ENCODE data around the gene PURB. TPM values are rescaled to one million over a fixed set of nuclear protein-coding genes. Genes with fewer than 3 reads are reported as not detected.
"Not testable (repeated sequence)": the region's sequence is repeated elsewhere in the genome, so short reads cannot be mapped to it uniquely, and the experiment has no call there.

PURB gene
- total RNA-seq, 1 donor from 2014 or later: 19.2 TPM

GRCh38 chr7:44867073-44867995 is 18.0 kb downstream of the PURB start:
- TF ChIP-seq POLR2AphosphoS5 (IDR thresholded peaks at IDR 0.05; ENCODE audit: insufficient read depth in 1 of 2, low read depth in 1 of 2) (peak in 1 of 2 donors; percentile 82), CTCF (IDR thresholded peaks at IDR 0.05) (no peak), POLR2A (IDR thresholded peaks at IDR 0.05) (no peak)
- Histone ChIP-seq H3K27me3 (no peaks in the 10 kb centered on the region), H3K36me3 (no peaks in the 10 kb centered on the region), H3K9me3 (no peaks in the 10 kb centered on the region), H3K4me1 (no peaks in the 10 kb centered on the region), H3K27ac (peak overlapping the region; percentile 34), H3K4me3 (no peak overlapping the region)
- intact Hi-C loops (cut with DNase I): no loop called here
- no peak for DNase-seq (ENCODE audit: extremely low spot score in 2 of 2)

- H3K27ac ChIP-seq; intact Hi-C loops (cut with DNase I); H3K4me3 ChIP-seq; H3K36me3 ChIP-seq; DNase-seq (ENCODE audit: extremely low spot score in 2 of 2); H3K4me1 ChIP-seq; H3K9me3 ChIP-seq; H3K27me3 ChIP-seq: not testable (repeated sequence)
Observed at GRCh38 chr7:44861949-44862348, 23.4 kb downstream of the PURB start.

- Histone ChIP-seq H3K36me3 (no peaks in the 10 kb centered on the region), H3K27me3 (no peaks in the 10 kb centered on the region), H3K9me3 (no peaks in the 10 kb centered on the region), H3K4me3 (no peak overlapping the region), H3K4me1 (no peaks in the 10 kb centered on the region), H3K27ac (no peak overlapping the region)
- intact Hi-C loops (cut with DNase I): loop anchor here (5.0 to 10.0 kb wide), 2 partner anchors 64 to 277 kb away; no protein-coding TSS in a partner anchor
- TF ChIP-seq POLR2AphosphoS5 (IDR thresholded peaks at IDR 0.05; ENCODE audit: insufficient read depth in 1 of 2, low read depth in 1 of 2): no peak
- no peak for TF ChIP-seq POLR2A (IDR thresholded peaks at IDR 0.05)
- no peak for TF ChIP-seq CTCF (IDR thresholded peaks at IDR 0.05)
- DNase-seq (ENCODE audit: extremely low spot score in 2 of 2): no peak
Observed at GRCh38 chr7:44858161-44858560, 27.2 kb downstream of the PURB start.

GRCh38 chr7:44854644-44855364 is 30.5 kb downstream of the PURB start:
- Histone ChIP-seq H3K27ac (no peak overlapping the region), H3K4me1 (no peaks in the 10 kb centered on the region), H3K36me3 (no peaks in the 10 kb centered on the region), H3K27me3 (no peaks in the 10 kb centered on the region), H3K4me3 (no peak overlapping the region), H3K9me3 (no peaks in the 10 kb centered on the region)
- TF ChIP-seq POLR2A (IDR thresholded peaks at IDR 0.05) (no peak), CTCF (IDR thresholded peaks at IDR 0.05) (no peak), POLR2AphosphoS5 (IDR thresholded peaks at IDR 0.05; ENCODE audit: insufficient read depth in 1 of 2, low read depth in 1 of 2) (no peak)
- intact Hi-C loops (cut with DNase I): loop anchor here (5.0 to 10.0 kb wide), 2 partner anchors 67 to 280 kb away; no protein-coding TSS in a partner anchor
- no peak for DNase-seq (ENCODE audit: extremely low spot score in 2 of 2)

- no peak overlapping the region for H3K27ac ChIP-seq
- no peak overlapping the region for H3K4me3 ChIP-seq
- H3K4me1 ChIP-seq: no peaks in the 10 kb centered on the region
- DNase-seq (ENCODE audit: extremely low spot score in 2 of 2): no peak
- intact Hi-C loops (cut with DNase I): loop anchor here (10.0 kb wide), 1 partner anchor 281 kb away; no protein-coding TSS in a partner anchor
- TF ChIP-seq CTCF (IDR thresholded peaks at IDR 0.05) (no peak), POLR2AphosphoS5 (IDR thresholded peaks at IDR 0.05; ENCODE audit: insufficient read depth in 1 of 2, low read depth in 1 of 2) (no peak), POLR2A (IDR thresholded peaks at IDR 0.05) (no peak)
- H3K27me3 ChIP-seq: no peaks in the 10 kb centered on the region
- no peaks in the 10 kb centered on the region for H3K36me3 ChIP-seq
- no peaks in the 10 kb centered on the region for H3K9me3 ChIP-seq
Observed at GRCh38 chr7:44853391-44853790, 31.9 kb downstream of the PURB start.
